Activated CD8-positive, alpha-beta T cell treated with anti-CD3 and anti-CD28 coated beads for 36 hours (primary cell): ENCODE data around the gene SCN4A. TPM values are rescaled to one million over a fixed set of nuclear protein-coding genes. Genes with fewer than 3 reads are reported as not detected.

ENCODE experiments used
- ATAC-seq: fragments of 200-7000 bp; cut with Tn5 transposase; one replicate; pipeline ENCODE4 v1.10.0; 2021; ENCODE audit warnings: mild to moderate bottlenecking, moderate library complexity
- CTCF ChIA-PET: fragments of 350-600 bp; sonication (Branson Sonifier 250); formaldehyde crosslinking; loops from one replicate; lab custom pipeline; 2021; ENCODE audit warnings: antibody characterized with exemption; lab: Charles Lee
- POLR2A ChIA-PET: fragments of 350-600 bp; sonication (Branson Sonifier 250); formaldehyde crosslinking; loops from one replicate; lab custom pipeline; 2021; ENCODE audit warnings: antibody characterized with exemption; lab: Charles Lee
- DNase-seq: peaks from one replicate; pipeline ENCODE4 v3.0.0-alpha.2; 2020
- H3K27ac Mint-ChIP-seq: one replicate; pipeline ENCODE4 v1.8.0; 2021; ENCODE audit warnings: mild to moderate bottlenecking, mixed read lengths
- H3K27me3 Mint-ChIP-seq: one replicate; pipeline ENCODE4 v1.8.0; 2021; ENCODE audit warnings: mixed read lengths
- H3K36me3 Mint-ChIP-seq: one replicate; pipeline ENCODE4 v1.8.0; 2021; ENCODE audit warnings: low read depth, mixed read lengths
- H3K4me1 Mint-ChIP-seq: one replicate; pipeline ENCODE4 v1.8.0; 2021; ENCODE audit warnings: low read depth, mixed read lengths
- H3K4me3 Mint-ChIP-seq: one replicate; pipeline ENCODE4 v1.8.0; 2021; ENCODE audit warnings: mild to moderate bottlenecking, moderate library complexity, mixed read lengths
- H3K9me3 Mint-ChIP-seq: one replicate; pipeline ENCODE4 v1.8.0; 2021; ENCODE audit warnings: mixed read lengths
- CTCF ChIP-seq: fragments of 200-600 bp; IDR thresholded peaks from one replicate; pipeline ENCODE4 v1.8.0; 2022; ENCODE audit warnings: antibody characterized with exemption, mild to moderate bottlenecking
- intact Hi-C: fragments of 100-400 bp; cut with micrococcal nuclease; formaldehyde crosslinking; loops from one replicate; pipeline ENCODE4 v1.10.0; 2022
- total RNA-seq, 2 experiments: library from RNA; stranded (reverse); gene quantifications; one replicate each; pipeline ENCODE4 v1.2.3, GENCODE V29; 2021

The SCN4A gene
- total RNA-seq, 2 experiments from 2014 or later = 0.20 to 0.23 TPM

- ChIA-PET CTCF (interaction anchor here (1.3 to 2.5 kb wide), 5 partner anchors 19 to 79 kb away, joined by 6 to 9 read pairs (median 6); no protein-coding TSS in a partner anchor), POLR2A (interaction anchor here (0.8 to 2.3 kb wide), 8 partner anchors 13 to 149 kb away, joined by 3 to 6 read pairs (median 3); partner anchors contain the start of gene ICAM2)
- TF ChIP-seq CTCF = no peak
- Mint-ChIP-seq H3K4me1 (peaks cover 29% of the 10 kb centered on the region), H3K27me3 (no peaks in the 10 kb centered on the region), H3K27ac (peak within 1 kb of the TSS; percentile 67), H3K4me3 (peak within 1 kb of the TSS; percentile 83), H3K36me3 (no peaks in the 10 kb centered on the region), H3K9me3 (no peaks in the 10 kb centered on the region)
- ATAC-seq (peak; percentile 73), DNase-seq (peak; percentile 80)
- intact Hi-C loops = no loop called here
These were observed 25.5 kb upstream of the SCN4A start, which contains the start of gene PRR29 for GRCh38 chr17:63998050-63998720. TSS of gene PRR29 (plus strand) at chr17:63998351. CDS start at chr17:63998365, 14 bp downstream.

GRCh38 chr17:63997341-63998048 is 24.8 kb upstream of the SCN4A start:
- no peak for ATAC-seq
- peaks cover 33% of the 10 kb centered on the region for H3K4me1 Mint-ChIP-seq
- no peaks in the 10 kb centered on the region for H3K9me3 Mint-ChIP-seq
- ChIA-PET CTCF (interaction anchor here (0.9 to 2.5 kb wide), 8 partner anchors 19 to 138 kb away, joined by 3 to 9 read pairs (median 6); no protein-coding TSS in a partner anchor), POLR2A (interaction anchor here (0.8 to 2.3 kb wide), 8 partner anchors 12 to 149 kb away, joined by 3 to 6 read pairs (median 3); partner anchors contain the start of gene ICAM2)
- no peaks in the 10 kb centered on the region for H3K36me3 Mint-ChIP-seq
- H3K27ac Mint-ChIP-seq = no peak overlapping the region
- H3K4me3 Mint-ChIP-seq = peak overlapping the region; percentile 83
- no peaks in the 10 kb centered on the region for H3K27me3 Mint-ChIP-seq
- no peak for DNase-seq
- no peak for TF ChIP-seq CTCF
- intact Hi-C loops = no loop called here

GRCh38 chr17:63996430-63997182 is 23.9 kb upstream of the SCN4A start:
- intact Hi-C loops = no loop called here
- POLR2A ChIA-PET = interaction anchor here (2.3 kb wide), 1 partner anchor 20 kb away, joined by 6 read pairs; no protein-coding TSS in a partner anchor
- CTCF ChIA-PET = interaction anchor here (0.9 to 2.5 kb wide), 5 partner anchors 20 to 137 kb away, joined by 3 to 8 read pairs (median 4); no protein-coding TSS in a partner anchor
- Mint-ChIP-seq H3K9me3 (no peaks in the 10 kb centered on the region), H3K4me1 (peaks cover 34% of the 10 kb centered on the region), H3K27ac (no peak overlapping the region), H3K27me3 (no peaks in the 10 kb centered on the region), H3K36me3 (no peaks in the 10 kb centered on the region), H3K4me3 (no peak overlapping the region)
- DNase-seq (no peak), ATAC-seq (no peak)
- TF ChIP-seq CTCF = no peak

- H3K4me1 Mint-ChIP-seq = peaks cover 39% of the 10 kb centered on the region
- no peaks in the 10 kb centered on the region for H3K27me3 Mint-ChIP-seq
- DNase-seq (no peak), ATAC-seq (no peak)
- no peak for TF ChIP-seq CTCF
- intact Hi-C loops = no loop called here
- H3K9me3 Mint-ChIP-seq = no peaks in the 10 kb centered on the region
- H3K4me3 Mint-ChIP-seq = no peak overlapping the region
- CTCF ChIA-PET = interaction anchor here (1.0 to 2.6 kb wide), 5 partner anchors 22 to 138 kb away, joined by 3 to 15 read pairs (median 13); partner anchors contain the start of gene CSHL1
- no peak overlapping the region for H3K27ac Mint-ChIP-seq
- H3K36me3 Mint-ChIP-seq = no peaks in the 10 kb centered on the region
- POLR2A ChIA-PET = interaction anchor here (1.1 kb wide), 1 partner anchor 150 kb away, joined by 3 read pairs; no protein-coding TSS in a partner anchor
These were observed 22.9 kb upstream of the SCN4A start for GRCh38 chr17:63995626-63996025.
